ENCODE results near the gene NAGPA.
"Not testable (repeated sequence)": the region's sequence is repeated elsewhere in the genome, so short reads cannot be mapped to it uniquely, and the experiment has no call there.

NAGPA gene, protein sequence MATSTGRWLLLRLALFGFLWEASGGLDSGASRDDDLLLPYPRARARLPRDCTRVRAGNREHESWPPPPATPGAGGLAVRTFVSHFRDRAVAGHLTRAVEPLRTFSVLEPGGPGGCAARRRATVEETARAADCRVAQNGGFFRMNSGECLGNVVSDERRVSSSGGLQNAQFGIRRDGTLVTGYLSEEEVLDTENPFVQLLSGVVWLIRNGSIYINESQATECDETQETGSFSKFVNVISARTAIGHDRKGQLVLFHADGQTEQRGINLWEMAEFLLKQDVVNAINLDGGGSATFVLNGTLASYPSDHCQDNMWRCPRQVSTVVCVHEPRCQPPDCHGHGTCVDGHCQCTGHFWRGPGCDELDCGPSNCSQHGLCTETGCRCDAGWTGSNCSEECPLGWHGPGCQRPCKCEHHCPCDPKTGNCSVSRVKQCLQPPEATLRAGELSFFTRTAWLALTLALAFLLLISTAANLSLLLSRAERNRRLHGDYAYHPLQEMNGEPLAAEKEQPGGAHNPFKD

DNA sequence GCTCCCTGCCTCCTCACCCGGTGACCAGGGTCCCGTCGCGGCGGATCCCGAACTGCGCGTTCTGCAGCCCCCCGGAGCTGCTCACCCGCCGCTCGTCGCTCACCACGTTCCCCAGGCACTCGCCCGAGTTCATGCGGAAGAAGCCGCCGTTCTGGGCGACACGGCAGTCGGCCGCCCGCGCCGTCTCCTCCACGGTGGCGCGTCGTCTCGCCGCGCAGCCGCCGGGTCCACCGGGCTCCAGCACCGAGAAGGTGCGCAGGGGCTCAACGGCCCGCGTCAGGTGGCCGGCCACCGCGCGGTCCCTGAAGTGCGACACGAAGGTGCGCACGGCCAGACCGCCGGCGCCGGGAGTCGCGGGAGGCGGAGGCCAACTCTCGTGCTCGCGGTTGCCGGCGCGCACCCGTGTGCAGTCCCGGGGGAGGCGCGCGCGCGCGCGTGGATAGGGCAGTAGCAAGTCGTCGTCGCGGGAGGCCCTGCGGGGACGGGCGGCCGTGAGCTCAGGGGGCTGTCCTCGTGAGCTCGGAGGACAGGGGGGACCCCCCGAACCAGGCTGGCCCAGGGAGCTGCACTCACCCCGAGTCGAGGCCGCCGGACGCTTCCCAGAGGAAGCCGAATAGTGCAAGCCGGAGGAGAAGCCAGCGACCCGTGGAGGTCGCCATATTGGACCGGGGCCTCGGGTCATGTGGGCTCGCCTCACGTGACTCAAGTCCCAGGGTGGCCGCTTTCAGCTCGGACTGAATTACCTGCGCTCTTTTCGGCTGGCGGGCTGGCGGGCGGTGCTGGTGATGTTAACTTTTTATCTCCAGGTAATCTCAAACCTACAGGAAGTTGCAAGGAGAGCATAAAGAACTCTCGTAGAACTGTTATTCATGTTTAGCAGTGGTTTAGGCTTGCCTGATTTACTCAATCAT, at the start of gene NAGPA:
TSS of gene NAGPA (minus strand) at position 680 of the 911 bp plus-strand sequence. CDS start at position 659, 21 bp downstream.
- peak; percentile 52 to 62 for DNase-seq (ENCODE audit: low read depth in 2 of 2)

DNA sequence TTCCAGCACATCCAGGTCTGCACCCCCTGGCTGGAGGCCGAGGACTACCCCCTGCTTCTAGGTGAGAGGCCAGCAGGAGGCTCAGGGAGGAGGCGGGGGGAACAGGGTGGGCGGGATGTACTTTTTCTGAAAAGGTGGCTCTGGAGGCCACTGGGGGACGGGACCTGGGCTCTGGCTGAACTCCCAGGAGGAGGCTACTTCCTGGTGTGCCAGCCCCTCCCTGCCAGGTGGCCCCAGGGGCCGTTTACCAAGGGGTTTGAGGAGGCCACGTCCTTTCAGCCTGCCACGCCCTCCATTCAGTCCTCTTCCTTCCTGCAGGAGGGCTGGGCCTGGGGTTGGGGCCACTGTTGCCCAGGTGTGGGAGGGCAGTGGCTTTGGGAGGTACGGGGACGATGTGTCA, 47.3 kb upstream of the NAGPA start:
- not testable (repeated sequence) for DNase-seq (ENCODE audit: low read depth in 2 of 2)

DNA sequence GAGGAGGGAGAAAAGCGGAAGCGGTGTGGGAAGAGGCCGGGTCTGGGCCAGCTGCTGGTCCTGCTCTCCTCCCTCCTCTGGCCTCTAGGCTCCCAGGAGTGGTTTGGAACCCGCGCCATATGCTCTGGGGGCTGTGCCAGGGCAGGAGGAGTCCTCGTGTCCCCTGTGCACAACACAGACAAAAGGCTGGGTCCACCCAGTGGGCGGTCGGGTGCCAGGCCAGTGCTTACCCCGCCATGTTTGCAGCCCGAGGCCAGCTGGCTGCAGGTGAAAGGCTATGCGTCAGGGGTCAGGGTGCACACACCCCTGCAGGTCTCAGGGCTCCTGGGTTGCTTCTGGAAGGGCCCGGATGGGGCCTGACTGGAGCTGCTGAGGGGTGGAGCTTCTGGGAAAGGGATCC, 46.7 kb upstream of the NAGPA start:
- DNase-seq (ENCODE audit: low read depth in 2 of 2), result not testable (repeated sequence)

DNA sequence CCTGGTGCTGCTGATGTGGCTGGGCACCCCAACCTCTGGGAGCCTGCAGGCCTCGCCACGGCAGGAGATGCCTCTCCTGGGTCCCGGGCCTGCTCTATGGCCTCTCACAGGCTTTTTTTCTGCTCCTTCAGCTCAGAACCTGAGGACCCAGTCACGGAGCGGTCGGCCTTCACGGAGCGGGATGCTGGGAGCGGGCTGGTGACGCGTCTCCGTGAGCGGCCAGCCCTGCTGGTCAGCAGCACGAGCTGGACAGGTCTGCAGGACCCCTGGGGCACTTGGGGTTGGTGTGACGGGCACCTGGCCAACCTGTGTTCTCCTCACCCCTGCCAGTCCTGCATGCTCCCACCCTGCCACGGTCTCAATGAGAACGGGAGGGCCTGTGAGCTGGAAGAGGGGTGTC, 44.9 kb upstream of the NAGPA start:
- no peak for DNase-seq (ENCODE audit: low read depth in 2 of 2)

DNA sequence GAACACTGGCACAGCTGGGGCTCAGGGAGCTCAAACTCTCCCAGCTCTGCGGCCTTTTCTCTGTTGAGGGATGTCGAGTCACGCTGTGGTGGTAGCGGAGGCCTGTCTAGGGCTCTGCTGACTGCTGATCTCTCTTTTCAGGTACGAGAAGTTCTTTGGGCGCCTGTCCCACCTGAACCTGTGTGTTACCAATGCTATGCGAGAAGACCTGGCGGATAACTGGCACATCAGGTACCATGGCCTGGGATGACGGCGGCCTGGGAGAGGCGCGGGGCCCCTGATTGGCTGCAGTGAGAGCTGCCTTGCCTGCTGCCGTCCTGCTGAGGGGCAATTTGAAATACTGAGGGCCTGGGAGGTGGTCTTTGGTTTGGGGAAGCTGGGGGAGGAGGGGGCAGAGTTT, 43.6 kb upstream of the NAGPA start:
- DNase-seq (ENCODE audit: low read depth in 2 of 2), result no peak

DNA sequence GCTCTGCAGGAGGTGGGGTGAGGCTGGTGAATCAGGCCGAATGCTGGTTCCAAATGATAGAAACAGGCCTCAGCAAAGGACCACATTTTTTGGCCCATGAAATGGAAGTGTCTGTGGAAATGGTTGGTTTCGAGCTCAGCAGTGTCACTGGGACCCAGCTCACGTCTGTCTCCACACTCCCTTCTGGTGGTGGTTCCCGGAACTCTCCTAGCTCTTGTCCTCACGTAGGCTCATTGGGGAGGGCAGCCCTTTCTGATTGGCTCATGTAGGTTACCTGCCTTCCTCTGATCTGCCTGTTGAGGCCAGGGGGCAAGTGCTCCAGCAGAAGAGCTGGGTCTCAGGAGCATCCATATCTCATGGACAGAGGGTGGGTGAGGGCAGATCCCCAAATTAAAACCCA, 41.9 kb upstream of the NAGPA start:
- no peak for DNase-seq (ENCODE audit: low read depth in 2 of 2)

DNA sequence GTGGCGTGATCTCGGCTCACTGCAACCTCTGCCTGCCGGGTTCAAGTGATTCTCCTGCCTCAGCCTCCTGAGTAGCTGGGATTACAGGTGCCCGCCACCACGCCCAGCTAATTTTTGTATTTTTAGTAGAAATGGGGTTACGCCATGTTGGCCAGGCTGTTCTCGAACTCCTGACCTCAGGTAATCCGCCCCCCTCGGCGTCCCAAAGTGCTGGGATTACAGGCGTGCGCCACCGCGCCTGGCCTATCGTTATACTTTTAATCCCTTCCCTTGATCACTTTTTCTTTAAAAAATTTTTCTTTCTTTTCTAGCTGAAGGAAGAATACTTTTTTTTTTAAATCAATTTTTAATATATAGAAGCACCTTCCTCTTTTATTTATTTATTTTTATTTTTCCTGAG, 40.0 kb upstream of the NAGPA start:
- DNase-seq (ENCODE audit: low read depth in 2 of 2), result not testable (repeated sequence)

DNA sequence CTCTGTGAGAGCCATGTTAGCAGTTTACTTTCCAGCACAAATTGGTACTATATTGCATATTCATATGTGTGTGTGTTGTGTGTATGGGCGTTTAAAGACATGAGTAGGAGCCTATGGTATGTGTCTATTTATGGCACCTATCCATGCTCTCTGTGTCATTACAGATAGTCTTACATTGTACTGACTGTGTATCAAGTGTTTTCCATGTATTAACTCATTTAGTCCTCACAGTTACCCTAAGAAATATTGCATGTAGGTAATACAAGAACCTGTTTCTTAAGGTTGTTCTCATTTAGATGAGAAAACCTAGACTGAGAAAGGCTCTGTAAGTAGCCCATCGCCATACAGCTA, 39.5 kb upstream of the NAGPA start:
- no peak for DNase-seq (ENCODE audit: low read depth in 2 of 2)

DNA sequence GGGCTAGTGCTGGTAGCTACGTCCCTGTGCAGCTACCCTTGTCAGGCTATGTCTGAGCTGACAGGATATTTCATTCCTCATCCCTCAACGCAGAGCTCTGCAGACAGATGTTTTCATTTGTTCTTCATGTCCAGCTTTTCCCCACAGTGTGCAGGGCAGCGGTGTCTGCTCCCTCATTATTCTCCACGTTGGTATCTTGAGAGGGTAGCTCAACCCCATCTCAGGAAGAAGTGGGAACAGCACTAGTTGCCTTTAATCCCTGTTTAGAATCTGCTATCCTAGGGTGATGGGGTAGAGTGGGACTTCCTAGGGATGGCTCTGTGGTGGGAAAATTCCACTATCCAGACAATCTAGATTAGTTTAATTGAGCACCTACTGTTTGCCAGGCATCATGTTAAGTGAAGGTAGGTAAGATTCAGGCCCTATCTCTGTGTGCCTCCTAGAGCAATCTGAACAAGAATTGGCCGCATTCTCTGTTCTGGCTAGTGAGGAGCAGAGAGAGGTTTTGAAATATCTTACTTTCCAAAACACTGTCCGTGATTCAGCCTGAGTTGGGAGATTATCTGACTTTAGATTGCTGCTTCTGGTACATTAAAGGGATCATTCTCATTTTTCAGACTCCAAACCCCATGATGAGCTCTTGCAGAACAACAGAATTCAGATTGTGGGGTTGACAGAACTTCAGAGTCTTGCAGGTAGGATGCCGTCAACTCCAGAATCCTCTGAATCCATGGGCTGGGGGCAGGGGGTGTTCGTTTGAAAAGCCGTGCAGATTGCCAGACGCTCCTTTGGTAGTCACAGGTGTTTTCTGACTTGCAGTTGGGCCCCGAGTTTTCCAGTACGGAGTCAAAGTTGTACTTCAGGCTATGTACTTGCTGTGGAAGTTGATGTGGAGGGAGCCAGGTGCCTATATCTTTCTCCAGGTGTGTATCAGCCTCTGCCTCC, 38.9 kb upstream of the NAGPA start:
- no peak for DNase-seq (ENCODE audit: low read depth in 2 of 2)

DNA sequence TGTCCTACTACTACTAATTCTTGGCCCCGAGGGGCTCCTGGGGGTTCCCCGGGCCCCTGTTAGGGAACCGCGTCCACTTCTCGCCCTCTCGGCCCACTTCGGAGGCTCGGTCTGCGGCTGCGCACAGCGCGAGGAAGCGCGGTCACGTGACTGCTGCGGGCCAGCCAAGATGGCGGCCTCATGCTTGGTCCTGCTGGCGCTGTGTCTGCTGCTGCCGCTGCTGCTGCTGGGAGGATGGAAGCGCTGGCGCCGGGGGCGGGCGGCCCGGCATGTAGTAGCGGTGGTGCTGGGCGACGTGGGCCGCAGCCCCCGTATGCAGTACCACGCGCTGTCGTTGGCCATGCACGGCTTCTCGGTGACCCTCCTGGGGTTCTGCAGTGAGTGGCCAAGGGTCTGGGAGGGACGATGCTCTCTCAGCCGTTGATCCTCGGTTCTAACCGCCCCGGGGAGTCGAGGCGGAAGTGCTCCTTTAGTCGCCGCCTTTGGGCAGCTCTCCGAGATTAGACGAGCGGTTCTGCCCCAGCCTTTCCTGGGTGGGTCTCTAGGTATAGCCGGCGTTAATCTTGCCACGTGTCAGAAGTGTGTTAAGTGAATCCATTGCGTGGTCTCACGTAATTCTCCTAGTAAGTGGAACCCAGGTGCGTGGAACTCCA, 38.1 kb upstream of the NAGPA start, which contains the start of gene ALG1:
TSS of gene ALG1 (plus strand) at position 163 of the 653 bp plus-strand sequence. CDS start at position 170, 7 bp downstream.
- DNase-seq (ENCODE audit: low read depth in 2 of 2), result peak; percentile 58

DNA sequence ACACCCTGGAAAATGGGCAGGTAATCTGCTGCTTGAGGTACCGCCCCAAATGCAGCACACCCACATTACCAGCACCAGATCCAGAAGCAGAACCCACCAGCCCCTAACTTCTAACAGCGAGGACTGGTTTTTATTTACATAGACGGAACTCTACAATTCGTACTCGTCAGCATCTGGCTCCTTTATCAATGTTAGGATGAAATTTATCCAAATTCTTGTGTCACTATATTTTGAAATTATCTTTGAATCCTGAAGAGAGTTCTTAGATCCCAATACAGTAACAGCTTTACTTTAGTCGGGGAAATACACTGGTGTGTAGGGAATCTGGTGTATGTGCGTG, 37.6 kb upstream of the NAGPA start:
- no peak for DNase-seq (ENCODE audit: low read depth in 2 of 2)

DNA sequence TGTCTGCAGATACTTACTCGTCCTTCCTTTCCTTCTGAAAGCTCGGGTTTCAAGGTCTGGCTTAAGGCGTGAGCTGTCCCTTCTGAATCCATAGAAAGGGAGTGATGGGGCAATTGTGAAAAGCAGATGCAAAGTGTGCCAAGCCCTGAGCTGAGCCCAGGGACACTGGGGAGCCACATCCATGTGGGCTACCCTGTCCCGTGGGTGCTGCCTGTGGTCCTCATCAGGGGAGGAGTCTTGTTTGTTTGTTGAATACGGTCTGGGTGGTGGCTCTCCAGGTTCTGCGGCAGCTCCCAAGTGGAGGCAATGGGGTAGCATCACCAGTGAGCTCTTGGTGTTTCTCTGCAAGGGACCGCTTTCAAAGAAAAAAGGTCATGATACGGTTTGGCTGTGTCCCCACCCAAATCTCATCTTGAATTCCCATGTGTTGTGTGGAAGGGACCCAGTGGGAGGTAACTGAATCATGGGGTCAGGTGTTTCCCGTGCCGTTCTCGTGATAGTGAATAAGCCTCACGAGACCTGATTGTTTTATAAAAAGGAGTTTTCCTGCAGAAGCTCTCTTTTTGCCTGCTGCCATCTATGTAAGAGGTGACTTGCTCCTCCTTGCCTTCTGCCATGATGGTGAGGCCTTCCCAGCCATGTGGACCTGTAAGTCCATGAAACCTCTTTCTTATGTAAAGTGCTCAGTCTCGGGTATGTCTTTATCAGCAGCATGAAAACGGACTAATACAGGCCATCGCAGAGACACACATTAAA, 36.9 kb upstream of the NAGPA start:
- DNase-seq (ENCODE audit: low read depth in 2 of 2), result no peak

DNA sequence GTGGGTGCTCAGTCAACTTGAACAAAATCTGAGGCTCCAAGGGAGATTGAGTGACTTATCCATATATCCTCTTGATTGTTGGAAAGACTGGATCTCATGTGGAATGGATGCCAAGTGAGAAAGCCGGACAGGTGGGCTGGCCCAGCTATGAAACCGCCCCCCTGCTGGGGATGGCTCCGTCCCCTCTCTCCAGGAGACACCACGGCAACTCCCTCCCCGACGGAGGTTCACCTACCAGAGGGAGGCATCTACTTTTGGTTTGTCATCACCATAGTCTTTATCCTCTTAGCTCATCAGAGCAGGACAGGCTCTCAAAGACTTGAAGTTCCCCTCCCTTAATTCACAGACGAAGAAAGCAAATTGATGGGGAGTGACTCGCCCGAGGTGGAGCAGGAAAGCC, 36.1 kb upstream of the NAGPA start:
- DNase-seq (ENCODE audit: low read depth in 2 of 2), result no peak

DNA sequence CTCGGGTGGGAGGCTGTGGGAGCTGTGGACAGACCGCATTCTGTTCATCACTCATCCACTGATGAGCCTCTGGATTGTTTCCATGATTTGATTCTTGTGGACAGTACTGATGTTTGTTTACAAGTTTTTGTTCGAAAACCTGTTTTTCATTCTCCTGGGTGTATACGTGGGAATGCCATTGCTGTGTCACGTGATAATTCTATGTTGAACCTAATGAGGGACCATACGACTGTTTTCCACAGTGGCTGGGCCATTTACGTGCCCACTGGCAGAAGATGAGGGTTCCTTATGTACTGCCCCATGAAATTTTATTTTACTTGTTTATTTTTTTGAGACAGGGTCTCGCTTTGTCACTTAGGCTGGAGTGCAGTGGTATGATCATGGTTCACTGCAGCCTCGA, 35.3 kb upstream of the NAGPA start:
- no peak for DNase-seq (ENCODE audit: low read depth in 2 of 2)

DNA sequence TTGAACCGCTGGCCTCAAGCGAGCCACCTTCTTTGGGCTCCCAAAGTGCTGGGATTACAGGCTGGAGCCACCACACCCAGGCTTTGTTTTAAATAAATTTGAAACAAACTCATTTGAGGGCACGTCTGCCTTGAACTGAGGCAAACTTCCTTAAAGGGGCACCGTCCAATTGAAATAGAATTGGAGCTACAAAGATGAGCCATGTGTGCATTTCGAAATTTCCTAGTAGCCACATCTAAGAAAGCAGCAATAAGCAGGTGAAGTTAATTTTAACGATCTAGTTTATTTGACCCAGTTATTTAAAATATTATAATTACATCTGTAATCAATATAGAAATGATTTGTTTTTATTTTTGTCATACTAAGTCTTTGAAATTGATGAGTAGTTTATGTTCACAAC, 32.8 kb upstream of the NAGPA start:
- DNase-seq (ENCODE audit: low read depth in 2 of 2), result no peak

DNA sequence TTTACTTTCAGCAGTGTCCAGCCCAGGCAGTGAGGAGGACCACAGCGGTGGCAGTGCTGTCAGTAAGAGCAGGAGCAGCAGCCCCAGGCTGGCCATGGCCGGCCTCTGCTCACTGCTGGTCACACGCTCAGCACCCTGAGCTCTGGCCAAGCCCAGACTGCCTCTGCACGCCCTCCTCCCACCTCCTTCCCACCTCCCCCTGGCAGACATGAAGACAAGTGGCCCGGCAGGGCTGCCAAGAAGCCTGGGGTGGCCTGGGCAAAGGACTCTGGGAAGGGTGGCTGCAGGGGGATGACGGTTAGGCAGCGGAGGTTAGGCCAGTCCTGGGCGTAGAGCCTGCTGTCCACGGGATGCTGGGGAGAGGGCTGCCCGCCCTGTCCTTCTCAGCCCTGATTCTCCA, 32.1 kb upstream of the NAGPA start, which contains the start of gene C16orf89:
TSS of gene C16orf89 (minus strand) at position 144 of the 400 bp plus-strand sequence. CDS start at position 96, 48 bp downstream.
- DNase-seq (ENCODE audit: low read depth in 2 of 2), result no peak

DNA sequence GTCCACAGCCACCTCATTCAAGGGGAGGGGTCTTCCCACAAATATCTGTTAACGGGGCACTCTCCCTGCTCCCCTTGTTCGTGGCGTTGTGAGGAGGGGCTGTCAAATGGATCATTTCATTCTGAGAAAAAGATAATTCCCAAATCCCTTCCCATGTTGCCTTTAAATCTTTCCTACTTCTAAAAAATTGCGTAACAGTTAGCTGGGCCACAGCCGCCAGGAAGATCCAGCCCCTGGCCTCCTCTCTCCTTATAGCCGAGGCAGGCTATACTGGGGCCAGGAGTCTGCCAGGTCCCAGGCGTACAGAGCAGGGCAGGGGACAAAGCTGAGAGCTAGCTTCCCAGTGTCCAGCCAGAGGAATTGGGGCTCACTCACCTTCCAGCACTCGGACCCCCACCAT, 31.6 kb upstream of the NAGPA start:
- no peak for DNase-seq (ENCODE audit: low read depth in 2 of 2)

DNA sequence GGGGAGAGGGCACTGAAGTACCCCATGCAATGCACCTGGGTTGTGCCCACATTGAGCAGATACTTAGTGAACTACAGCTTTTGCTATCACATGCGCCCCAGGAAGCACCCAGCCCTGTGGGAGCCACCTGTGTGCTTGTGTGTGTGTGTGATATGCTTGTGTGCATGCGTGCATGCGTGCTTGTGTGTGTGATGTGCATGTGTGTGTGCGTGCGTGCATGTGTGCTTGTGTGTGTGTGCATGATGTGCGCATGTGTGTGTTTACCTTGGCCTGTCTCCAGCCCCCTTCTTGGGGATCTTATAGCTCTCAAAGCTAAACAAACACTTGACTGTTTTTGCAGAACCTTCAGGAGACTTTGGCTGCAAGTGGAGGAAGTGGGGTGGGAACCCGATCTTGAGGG, 31.2 kb upstream of the NAGPA start:
- no peak for DNase-seq (ENCODE audit: low read depth in 2 of 2)

DNA sequence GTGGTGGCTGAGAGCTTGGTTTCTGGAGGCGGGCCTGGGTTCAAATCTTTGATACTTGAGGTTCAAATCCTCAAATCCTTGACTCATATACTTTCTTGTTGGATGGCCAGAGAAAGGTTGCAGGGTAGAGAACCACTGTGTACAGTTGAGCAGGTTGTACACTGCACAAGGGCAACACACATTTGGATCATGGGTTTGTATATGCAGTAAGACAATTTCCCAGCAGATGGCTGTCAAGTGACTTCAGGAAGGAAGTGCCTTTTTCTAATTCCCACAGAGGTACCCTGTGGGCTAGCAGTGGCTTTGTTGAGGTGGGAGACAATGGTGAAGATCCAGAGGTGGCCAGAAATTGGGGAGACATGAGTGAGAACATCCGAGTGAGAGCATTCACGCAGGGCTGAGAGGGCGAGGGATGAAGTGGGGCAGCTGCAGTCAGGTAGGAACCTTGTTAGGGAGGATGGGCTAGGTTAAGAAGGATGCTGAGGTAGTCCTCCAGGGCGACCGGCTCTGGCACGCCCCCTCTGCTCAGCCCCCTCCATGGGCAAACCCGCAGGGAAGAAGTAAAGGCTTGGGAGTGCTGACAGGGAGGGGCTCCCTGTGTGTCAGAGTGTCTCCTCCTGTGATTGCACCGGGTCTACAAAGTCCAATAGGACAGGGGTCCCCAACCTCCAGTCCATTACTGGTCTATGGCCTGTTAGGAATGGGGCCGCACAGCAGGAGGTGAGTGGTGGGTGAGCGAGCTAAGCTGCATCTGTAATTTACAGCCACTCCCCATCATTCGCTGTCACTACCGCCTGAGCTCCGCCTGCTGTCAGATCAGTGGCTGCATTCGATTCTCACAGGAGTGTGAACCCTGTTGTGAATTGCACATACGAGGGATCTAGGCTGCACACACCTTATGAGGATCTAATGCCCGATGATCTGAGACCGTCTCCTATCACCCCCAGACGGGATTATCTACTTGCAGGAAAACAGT, 29.3 kb upstream of the NAGPA start:
- no peak for DNase-seq (ENCODE audit: low read depth in 2 of 2)

Measured in fibroblast of skin of left biceps (primary cell).